ENCODE results near the gene NKD2. TPM values are rescaled to one million over a fixed set of nuclear protein-coding genes. Genes with fewer than 3 reads are reported as not detected.

Gene NKD2
- total RNA-seq, 1 donor from 2014 or later: not detected

GRCh38 chr5:1003296-1003937 lies 5.2 kb upstream of the NKD2 start:
- DNase-seq (ENCODE audit: extremely low spot score, unreplicated experiment): peak; percentile 80
- H3K27ac Mint-ChIP-seq (ENCODE audit: unreplicated experiment): no peak overlapping the region
- H3K36me3 Mint-ChIP-seq (ENCODE audit: unreplicated experiment): no peaks in the 10 kb centered on the region
- H3K4me3 Mint-ChIP-seq (ENCODE audit: unreplicated experiment): no peak overlapping the region
- H3K4me1 Mint-ChIP-seq (ENCODE audit: unreplicated experiment): peaks cover 7% of the 10 kb centered on the region
- H3K27me3 Mint-ChIP-seq (ENCODE audit: unreplicated experiment): peaks cover 54% of the 10 kb centered on the region
- no peaks in the 10 kb centered on the region for H3K9me3 Mint-ChIP-seq (ENCODE audit: unreplicated experiment)
- TF ChIP-seq CTCF (IDR thresholded peaks at IDR 0.05): no peak

DNA sequence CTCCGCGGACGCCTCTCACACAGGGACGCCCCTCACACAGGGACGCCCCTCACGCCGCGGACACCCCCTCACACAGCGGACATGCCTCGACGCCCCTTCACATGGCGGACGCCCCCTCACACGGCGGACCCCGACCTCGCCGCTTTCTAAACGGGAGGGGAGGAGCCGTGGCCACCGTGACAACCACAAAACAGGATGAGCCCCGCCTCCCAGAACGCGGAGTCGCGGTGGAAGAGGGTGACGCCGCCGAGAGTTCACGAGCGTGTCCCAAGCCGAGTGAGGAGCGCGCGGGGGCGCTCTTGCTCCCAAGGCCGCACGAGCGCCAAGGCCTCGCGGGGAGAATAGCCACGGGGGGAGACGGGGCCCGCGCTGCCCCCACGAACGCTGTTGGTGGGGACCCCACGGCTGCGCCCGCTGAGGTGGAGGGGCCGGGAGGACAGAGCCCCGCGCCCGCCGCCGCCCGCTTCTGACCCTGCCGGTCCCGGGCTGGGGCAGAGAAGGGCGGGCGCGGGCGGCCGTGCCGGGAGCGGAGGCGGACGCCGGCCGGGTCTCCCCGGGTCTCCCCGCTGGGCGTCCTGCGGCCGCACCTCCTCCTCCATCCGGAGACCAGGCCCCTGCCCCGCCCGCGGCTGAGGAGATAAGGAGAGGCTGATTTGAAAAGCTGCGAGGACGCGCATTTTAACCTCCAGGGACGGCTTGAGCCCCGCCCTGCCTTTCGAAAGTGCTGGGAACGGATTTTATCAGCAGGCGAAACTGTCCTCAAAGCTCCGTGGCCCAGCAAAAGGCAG lies 3.9 kb upstream of the NKD2 start:
- H3K27me3 Mint-ChIP-seq (ENCODE audit: unreplicated experiment): peaks cover 50% of the 10 kb centered on the region
- H3K27ac Mint-ChIP-seq (ENCODE audit: unreplicated experiment): no peak overlapping the region
- DNase-seq (ENCODE audit: extremely low spot score, unreplicated experiment): peak; percentile 84
- no peaks in the 10 kb centered on the region for H3K9me3 Mint-ChIP-seq (ENCODE audit: unreplicated experiment)
- TF ChIP-seq CTCF (IDR thresholded peaks at IDR 0.05): peak; percentile 58
- H3K4me1 Mint-ChIP-seq (ENCODE audit: unreplicated experiment): peaks cover 7% of the 10 kb centered on the region
- H3K4me3 Mint-ChIP-seq (ENCODE audit: unreplicated experiment): peak overlapping the region; percentile 57
- H3K36me3 Mint-ChIP-seq (ENCODE audit: unreplicated experiment): no peaks in the 10 kb centered on the region

DNA sequence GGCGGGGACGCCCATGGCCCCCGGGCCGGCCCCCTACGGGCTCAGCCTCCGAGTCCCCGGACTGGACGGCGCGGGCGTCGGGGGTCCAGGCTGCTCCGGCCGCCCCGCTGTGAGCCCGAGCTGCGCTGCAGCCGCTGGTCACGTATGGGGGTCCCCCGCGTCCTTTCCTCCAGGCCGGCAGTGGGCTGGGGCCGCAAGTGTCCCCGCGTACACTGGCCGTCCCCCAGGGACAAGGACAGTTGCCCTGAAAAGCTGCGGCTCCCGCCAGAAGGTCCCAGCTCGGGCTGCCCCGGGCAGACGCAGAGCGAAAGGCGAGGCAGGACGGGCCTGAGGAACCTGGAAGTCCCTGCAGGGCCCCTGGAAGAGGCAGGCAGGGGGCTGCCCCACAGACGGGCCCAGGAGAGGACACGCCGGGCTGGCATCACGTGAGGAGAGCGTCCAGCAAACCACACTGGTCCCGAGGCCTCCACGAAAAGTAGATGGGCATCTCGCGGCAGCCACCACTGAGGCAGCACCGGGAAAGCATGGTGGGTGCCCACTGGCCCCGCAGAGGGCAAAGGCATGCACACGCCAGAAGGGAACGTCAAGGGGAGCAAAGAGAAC lies 3.3 kb upstream of the NKD2 start:
- Mint-ChIP-seq H3K27ac (ENCODE audit: unreplicated experiment) (no peak overlapping the region), H3K27me3 (ENCODE audit: unreplicated experiment) (peaks cover 50% of the 10 kb centered on the region), H3K36me3 (ENCODE audit: unreplicated experiment) (no peaks in the 10 kb centered on the region), H3K4me1 (ENCODE audit: unreplicated experiment) (peaks cover 7% of the 10 kb centered on the region), H3K9me3 (ENCODE audit: unreplicated experiment) (no peaks in the 10 kb centered on the region), H3K4me3 (ENCODE audit: unreplicated experiment) (no peak overlapping the region)
- peak; percentile 80 for DNase-seq (ENCODE audit: extremely low spot score, unreplicated experiment)
- no peak for TF ChIP-seq CTCF (IDR thresholded peaks at IDR 0.05)

DNA sequence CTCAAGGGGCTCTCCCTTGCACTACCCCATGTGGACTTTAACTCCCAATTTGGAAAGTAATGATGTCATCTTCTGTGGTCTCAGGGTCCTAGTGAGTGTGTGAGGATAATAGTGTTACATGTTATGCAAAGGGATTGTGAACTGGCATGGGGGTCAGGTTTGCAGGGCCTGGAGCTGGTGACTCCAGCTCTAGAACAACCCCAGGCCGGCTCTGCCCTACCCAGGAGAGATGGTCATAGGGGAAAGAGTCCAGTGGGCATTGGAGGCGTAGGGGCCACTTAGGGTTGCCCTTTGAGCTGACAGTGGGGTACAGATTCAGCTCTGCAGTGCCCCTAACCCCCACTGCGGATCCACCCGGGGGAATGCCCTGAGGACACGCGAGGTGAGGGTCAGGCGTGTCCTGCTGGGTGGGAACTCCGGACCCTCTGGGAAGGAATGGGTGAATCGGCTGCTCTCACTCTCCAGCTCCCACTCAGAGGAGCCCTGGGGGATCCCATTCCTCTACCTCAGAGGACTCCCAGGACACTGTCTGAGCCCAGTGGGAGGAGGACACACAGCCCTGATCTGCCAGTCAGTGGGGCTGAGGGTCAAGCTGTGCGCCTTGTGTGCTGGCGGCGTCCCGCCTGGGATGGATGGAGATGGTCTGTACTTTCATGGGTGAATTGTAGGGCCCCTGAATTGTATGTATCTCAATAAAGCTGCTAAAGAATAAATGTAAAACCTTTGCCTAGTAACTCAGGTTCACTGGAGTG lies 2.5 kb upstream of the NKD2 start:
- H3K9me3 Mint-ChIP-seq (ENCODE audit: unreplicated experiment): no peaks in the 10 kb centered on the region
- TF ChIP-seq CTCF (IDR thresholded peaks at IDR 0.05): no peak
- peaks cover 53% of the 10 kb centered on the region for H3K27me3 Mint-ChIP-seq (ENCODE audit: unreplicated experiment)
- peak; percentile 78 for DNase-seq (ENCODE audit: extremely low spot score, unreplicated experiment)
- peaks cover 7% of the 10 kb centered on the region for H3K4me1 Mint-ChIP-seq (ENCODE audit: unreplicated experiment)
- H3K4me3 Mint-ChIP-seq (ENCODE audit: unreplicated experiment): peak overlapping the region; percentile 59
- no peaks in the 10 kb centered on the region for H3K36me3 Mint-ChIP-seq (ENCODE audit: unreplicated experiment)
- H3K27ac Mint-ChIP-seq (ENCODE audit: unreplicated experiment): no peak overlapping the region

Measured in osteocyte (in vitro differentiated cells).